Measurements from ENCODE around the gene LDLRAD3.

DNA sequence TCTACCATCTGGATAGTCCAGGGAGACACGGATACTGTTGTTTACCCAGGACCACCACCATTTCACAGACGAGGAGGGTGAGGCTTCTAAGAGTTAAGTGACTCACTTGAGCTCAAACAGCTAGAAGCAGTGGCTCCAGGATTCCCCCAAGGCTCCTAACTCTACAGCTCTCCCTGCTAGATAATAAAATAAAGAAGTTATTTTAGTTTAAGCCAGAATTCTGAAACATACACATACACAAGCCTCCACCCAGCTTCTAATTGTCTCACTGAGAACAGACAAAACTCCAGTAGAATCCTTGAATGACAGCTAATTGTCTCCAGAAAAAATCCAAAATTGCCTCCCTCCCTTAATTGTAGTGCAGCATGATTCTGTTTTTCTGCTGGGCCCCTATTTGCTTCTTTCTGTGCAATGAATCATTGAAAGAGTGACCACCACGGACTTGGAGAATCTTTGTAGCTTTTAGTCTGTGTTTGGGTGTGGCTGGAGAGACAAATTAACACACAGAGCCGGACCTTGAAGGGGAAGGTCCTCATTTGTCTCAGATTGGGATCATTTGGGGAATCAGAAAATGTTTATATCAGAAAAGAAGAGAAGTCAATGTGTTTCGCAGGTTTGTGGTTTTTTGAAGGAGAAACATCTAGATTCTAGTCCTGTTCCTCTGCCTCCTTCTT lies 280.5 kb downstream of the LDLRAD3 start:
- TF ChIP-seq SMC3 (IDR thresholded peaks at IDR 0.05; ENCODE audit: low read depth, low read length) (no peak), CHD2 (IDR thresholded peaks at IDR 0.05; ENCODE audit: low read length, partially characterized antibody) (no peak), POLR2AphosphoS5 (IDR thresholded peaks at IDR 0.05; ENCODE audit: low read depth, low read length) (no peak)
- TF ChIP-seq, protein P1, sequence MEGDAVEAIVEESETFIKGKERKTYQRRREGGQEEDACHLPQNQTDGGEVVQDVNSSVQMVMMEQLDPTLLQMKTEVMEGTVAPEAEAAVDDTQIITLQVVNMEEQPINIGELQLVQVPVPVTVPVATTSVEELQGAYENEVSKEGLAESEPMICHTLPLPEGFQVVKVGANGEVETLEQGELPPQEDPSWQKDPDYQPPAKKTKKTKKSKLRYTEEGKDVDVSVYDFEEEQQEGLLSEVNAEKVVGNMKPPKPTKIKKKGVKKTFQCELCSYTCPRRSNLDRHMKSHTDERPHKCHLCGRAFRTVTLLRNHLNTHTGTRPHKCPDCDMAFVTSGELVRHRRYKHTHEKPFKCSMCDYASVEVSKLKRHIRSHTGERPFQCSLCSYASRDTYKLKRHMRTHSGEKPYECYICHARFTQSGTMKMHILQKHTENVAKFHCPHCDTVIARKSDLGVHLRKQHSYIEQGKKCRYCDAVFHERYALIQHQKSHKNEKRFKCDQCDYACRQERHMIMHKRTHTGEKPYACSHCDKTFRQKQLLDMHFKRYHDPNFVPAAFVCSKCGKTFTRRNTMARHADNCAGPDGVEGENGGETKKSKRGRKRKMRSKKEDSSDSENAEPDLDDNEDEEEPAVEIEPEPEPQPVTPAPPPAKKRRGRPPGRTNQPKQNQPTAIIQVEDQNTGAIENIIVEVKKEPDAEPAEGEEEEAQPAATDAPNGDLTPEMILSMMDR (IDR thresholded peaks at IDR 0.05) = no peak

Data from SK-N-SH (cell line).